Measurements from ENCODE around the gene PSMD8. TPM values are rescaled to one million over a fixed set of nuclear protein-coding genes. Genes with fewer than 3 reads are reported as not detected.

The PSMD8 gene
- total and polyA plus RNA-seq, 2 of the 8 experiments (the other 6 are each of a cell fraction or from before 2014, with no cell fraction given) = 170 to 486 TPM

- TF ChIP-seq ZNF274 (IDR thresholded peaks at IDR 0.05; ENCODE audit: borderline replicate concordance, extremely low read depth, low read length) (no peak), RAD21 (IDR thresholded peaks at IDR 0.05 in 1 of 2, conservative IDR thresholded peaks at IDR 0.05 in 1 of 2; ENCODE audit: low read depth in 2 of 2, low read length in 2 of 2) (no peak), HDAC6 (IDR thresholded peaks at IDR 0.05; ENCODE audit: low read depth, low read length) (no peak), EP300 (IDR thresholded peaks at IDR 0.05; ENCODE audit: borderline replicate concordance in 1 of 2, low read depth in 2 of 2, low read length in 2 of 2) (no peak), SIRT6 (IDR thresholded peaks at IDR 0.05; ENCODE audit: low read length) (no peak)
Observed at GRCh38 chr19:38387550-38388348, 13.4 kb downstream of the PSMD8 start, which contains the start of gene GGN (continued).

All from H1 (cell line).